HepG2 (cell line): ENCODE results near the gene PCBP4. TPM values are rescaled to one million over a fixed set of nuclear protein-coding genes. Genes with fewer than 3 reads are reported as not detected.
A peak's percentile ranks its signal among the peaks of the same experiment; 100 is the strongest.

ENCODE experiments used
- AKAP8 ChIP-seq: sonication (generic); formaldehyde crosslinking; IDR thresholded peaks from 2 replicates; pipeline ENCODE4 v1.5.1; 2020; ENCODE audit warnings: mild to moderate bottlenecking, missing genetic modification reagents
- ATRX ChIP-seq: sonication (generic); formaldehyde crosslinking; IDR thresholded peaks from 2 replicates; pipeline ENCODE4 v1.4.0; 2020; ENCODE audit warnings: missing genetic modification reagents, borderline replicate concordance
- CC2D1A ChIP-seq: sonication (generic); formaldehyde crosslinking; IDR thresholded peaks from 2 replicates; pipeline ENCODE4 v1.8.1; 2023; ENCODE audit warnings: mild to moderate bottlenecking, missing genetic modification reagents
- CREB1 ChIP-seq, 2 experiments: fragments of 450-650 bp in 1 of 2; IDR thresholded peaks; 2 replicates each; pipeline ENCODE4 v1.6.1; 2016 to 2017; ENCODE audit warnings: control low read depth in 1 of 2, mild to moderate bottlenecking in 1 of 2, missing compliant biosample characterization in 1 of 2, missing genetic modification characterization in 1 of 2
- HMGXB3 ChIP-seq: sonication (generic); formaldehyde crosslinking; IDR thresholded peaks from 2 replicates; pipeline ENCODE4 v1.4.0; 2020; ENCODE audit warnings: missing genetic modification reagents, borderline replicate concordance
- IRF2 ChIP-seq: IDR thresholded peaks from 2 replicates; pipeline ENCODE4 v1.6.1; 2018; ENCODE audit warnings: missing genetic modification reagents, missing compliant biosample characterization
- KDM3A ChIP-seq: IDR thresholded peaks from 2 replicates; pipeline ENCODE4 v1.6.1; 2018; ENCODE audit warnings: low read depth, missing compliant biosample characterization
- KLF9 ChIP-seq: IDR thresholded peaks from 2 replicates; pipeline ENCODE4 v1.6.1; 2016; ENCODE audit warnings: low read depth
- MAZ ChIP-seq, 2 experiments: sonication (generic) in 1 of 2; formaldehyde crosslinking in 1 of 2; IDR thresholded peaks; 2 replicates each; pipeline versions ENCODE4 v1.5.0 to v1.6.1; 2012 to 2020; ENCODE audit warnings: low read depth in 2 of 2, mild to moderate bottlenecking in 2 of 2, borderline replicate concordance in 1 of 2, improper control_type of control experiment in 1 of 2, low read length in 1 of 2, missing genetic modification reagents in 1 of 2, moderate library complexity in 1 of 2
- MBD4 ChIP-seq: IDR thresholded peaks from 2 replicates; pipeline ENCODE4 v1.6.1; 2012; ENCODE audit warnings: low read length, inconsistent platforms, borderline replicate concordance
- MTF1 ChIP-seq: sonication (generic); formaldehyde crosslinking; IDR thresholded peaks from 2 replicates; pipeline ENCODE4 v1.5.0; 2020; ENCODE audit warnings: missing genetic modification reagents
- PHF20 ChIP-seq: sonication (generic); formaldehyde crosslinking; IDR thresholded peaks from 2 replicates; pipeline ENCODE4 v1.5.0; 2020; ENCODE audit warnings: mild to moderate bottlenecking, missing genetic modification reagents
- RNF2 ChIP-seq: fragments of 450-650 bp; conservative IDR thresholded peaks from 2 replicates; pipeline ENCODE4 v1.6.1; 2016; ENCODE audit warnings: low read depth
- RXRB ChIP-seq: IDR thresholded peaks from 2 replicates; pipeline ENCODE4 v1.6.1; 2016; ENCODE audit warnings: borderline replicate concordance, missing genetic modification reagents, missing compliant biosample characterization
- SMARCC2 ChIP-seq: fragments of 450-650 bp; IDR thresholded peaks from 2 replicates; pipeline ENCODE4 v1.6.1; 2017; ENCODE audit warnings: antibody characterized with exemption, mild to moderate bottlenecking
- SYNCRIP ChIP-seq: fragments of 200-400 bp; formaldehyde crosslinking; IDR thresholded peaks from 2 replicates; pipeline ENCODE4 v1.6.1; 2018; ENCODE audit warnings: mild to moderate bottlenecking, low read depth, low read length; ENCODE audit not compliant: insufficient read depth
- YEATS2 ChIP-seq: sonication (generic); formaldehyde crosslinking; IDR thresholded peaks from 2 replicates; pipeline ENCODE4 v1.4.0; 2020; ENCODE audit warnings: missing genetic modification reagents, borderline replicate concordance
- ZBTB8A ChIP-seq: sonication (generic); formaldehyde crosslinking; IDR thresholded peaks from 2 replicates; pipeline ENCODE4 v1.4.0; 2020; ENCODE audit warnings: mild to moderate bottlenecking, low read depth, missing genetic modification reagents, borderline replicate concordance
- ZFP82 ChIP-seq: sonication (generic); formaldehyde crosslinking; IDR thresholded peaks from 2 replicates; pipeline ENCODE4 v1.5.1; 2020; ENCODE audit warnings: mild to moderate bottlenecking, missing genetic modification reagents, borderline replicate concordance
- ZKSCAN5 ChIP-seq: sonication (generic); formaldehyde crosslinking; IDR thresholded peaks from 2 replicates; pipeline ENCODE4 v1.5.1; 2020; ENCODE audit warnings: mild to moderate bottlenecking, missing genetic modification reagents
- ZNF225 ChIP-seq: sonication (generic); formaldehyde crosslinking; IDR thresholded peaks from 2 replicates; pipeline ENCODE4 v1.4.0; 2020; ENCODE audit warnings: mild to moderate bottlenecking, missing genetic modification reagents
- ZNF275 ChIP-seq: sonication (generic); formaldehyde crosslinking; IDR thresholded peaks from 2 replicates; pipeline ENCODE4 v1.8.0; 2022; ENCODE audit warnings: missing genetic modification reagents, mild to moderate bottlenecking, inconsistent platforms, borderline replicate concordance
- ZNF576 ChIP-seq: sonication (generic); formaldehyde crosslinking; IDR thresholded peaks from 2 replicates; pipeline ENCODE4 v1.4.0; 2020; ENCODE audit warnings: mild to moderate bottlenecking, missing genetic modification reagents
- ZNF816 ChIP-seq: sonication (generic); formaldehyde crosslinking; IDR thresholded peaks from 2 replicates; pipeline ENCODE4 v1.8.0; 2022; ENCODE audit warnings: missing genetic modification reagents, mild to moderate bottlenecking, borderline replicate concordance
- polyA plus RNA-seq, 8 experiments: library from polyadenylated mRNA; depleted of rRNA in 3 of 8; stranded (reverse) in 7 of 8; unstranded in 1 of 8; fragments of >200 nt; fragmentation: Illumina TruSeq in 4 of 8; extraction: Trizol in 4 of 8; gene quantifications; 2 replicates each; pipeline versions ENCODE4 v1.2.1 to v1.2.3, GENCODE V29; 2011 to 2016; ENCODE audit warnings: low read depth in 4 of 8, missing spikeins in 1 of 8, mixed read lengths in 1 of 8; ENCODE audit not compliant: insufficient read depth in 1 of 8
- total RNA-seq, 5 experiments: library from RNA; depleted of rRNA; stranded (reverse); fragments of >200 nt; fragmentation: Illumina TruSeq; extraction: Trizol; gene quantifications; 2 replicates each; pipeline ENCODE4 v1.2.3, GENCODE V29; 2016; ENCODE audit warnings: low read depth in 1 of 5

The PCBP4 gene
- total and polyA plus RNA-seq, 2 of the 13 experiments (the other 11 are each of a cell fraction or from before 2014, with no cell fraction given): 36.8 to 51.3 TPM

GRCh38 chr3:51995346-51996163 is 28.3 kb upstream of the PCBP4 start, which contains the start of gene RPL29 (continued):
- TF ChIP-seq ZNF816 (CRISPR knock-in tag): no peak
- TF ChIP-seq YEATS2 (CRISPR knock-in tag): peak; percentile 100
- no peak for TF ChIP-seq SYNCRIP
- TF ChIP-seq KDM3A: peak; percentile 83
- TF ChIP-seq MBD4: no peak
- peak; percentile 86 for TF ChIP-seq ZNF275 (CRISPR knock-in tag)
- TF ChIP-seq MAZ (IDR thresholded peaks at IDR 0.05; ENCODE audit: borderline replicate concordance, low read depth, low read length): peak; percentile 58; the same call in 1 of the 2 replicates
- TF ChIP-seq MAZ (CRISPR knock-in tag; IDR thresholded peaks at IDR 0.05; ENCODE audit: low read depth): peak; percentile 82
- TF ChIP-seq ZNF225 (CRISPR knock-in tag): peak; percentile 56; the same call in 1 of the 2 replicates
- TF ChIP-seq ZBTB8A (CRISPR knock-in tag): peak; percentile 82; the same call in 1 of the 2 replicates
- TF ChIP-seq ATRX: no peak
- TF ChIP-seq KLF9 (CRISPR knock-in tag): peak; percentile 70; the same call in 1 of the 2 replicates
- no peak for TF ChIP-seq SMARCC2
- TF ChIP-seq RNF2: no peak
- no peak for TF ChIP-seq ZFP82
- no peak for TF ChIP-seq ZNF576 (CRISPR knock-in tag)
- peak; percentile 81 for TF ChIP-seq HMGXB3 (CRISPR knock-in tag)
- TF ChIP-seq IRF2: peak; percentile 93; the same call in 1 of the 2 replicates
- TF ChIP-seq MTF1 (CRISPR knock-in tag): peak; percentile 36; the same call in 1 of the 2 replicates
- TF ChIP-seq RXRB: peak; percentile 63; the same call in 1 of the 2 replicates
- TF ChIP-seq AKAP8: peak; percentile 43; the same call in 1 of the 2 replicates
- peak; percentile 98 for TF ChIP-seq PHF20
- no peak for TF ChIP-seq CC2D1A (CRISPR knock-in tag)
- no peak for TF ChIP-seq ZKSCAN5 (CRISPR knock-in tag)
- peak; percentile 54; the same call in 1 of the 2 replicates for TF ChIP-seq CREB1 (IDR thresholded peaks at IDR 0.05)
- peak; percentile 87 for TF ChIP-seq CREB1 (CRISPR knock-in tag; IDR thresholded peaks at IDR 0.05)
